Activated T-cell treated with anti-CD3 and anti-CD28 coated beads, Interleukin-2, amount 50 U/mL, for 72 hours (primary cell): ENCODE measurements around the gene ATP5F1C. TPM values are rescaled to one million over a fixed set of nuclear protein-coding genes. Genes with fewer than 3 reads are reported as not detected.

Experiments
- total RNA-seq, 2 donors: library from RNA; stranded (reverse); gene quantifications; one replicate each; pipeline ENCODE4 v1.2.3, GENCODE V29; 2022

Gene ATP5F1C
- total RNA-seq, 2 donors from 2014 or later, result 241 to 287 TPM

Other genes with a start within 250 kb of the ATP5F1C start
- not detected for gene ITIH5, start 121.2 kb upstream of the ATP5F1C start, total RNA-seq
- not detected for gene ITIH2, start 84.9 kb upstream of the ATP5F1C start, total RNA-seq
- 10 to 100 TPM; 16.3 to 16.7 TPM for gene KIN, start 184 bp upstream of the ATP5F1C start, total RNA-seq
- gene TAF3, start 30.3 kb downstream of the ATP5F1C start, total RNA-seq, result 10 to 100 TPM; 16.5 to 19.3 TPM